ENCODE data around the gene DERL3.
A peak's percentile ranks its signal among the peaks of the same experiment; 100 is the strongest.

The DERL3 gene

GRCh38 chr22:23787910-23788309 is 50.9 kb downstream of the DERL3 start:
- POLR2A ChIA-PET: no interaction called here
- CTCF ChIA-PET: interaction anchor here (1.0 to 3.4 kb wide), 4 partner anchors 10 to 62 kb away, joined by 3 to 15 read pairs (median 7); partner anchors contain the start of gene MMP11

GRCh38 chr22:23787600-23787896 is 51.3 kb downstream of the DERL3 start:
- DNase-seq (ENCODE audit: low read depth, low spot score): no peak
- ChIA-PET CTCF (interaction anchor here (3.0 to 3.6 kb wide), 3 partner anchors 16 to 62 kb away, joined by 11 to 15 read pairs (median 14); partner anchors contain the start of gene MMP11), POLR2A (no interaction called here)
- peak overlapping the region; percentile 90 for H3K4me3 ChIP-seq (ENCODE audit: low read depth, low read length)
- no peak for TF ChIP-seq CTCF (IDR thresholded peaks at IDR 0.05; ENCODE audit: insufficient read depth, low read length, missing control alignments)

More at GRCh38 chr22:23787910-23788309, 50.9 kb downstream of the DERL3 start:
- H3K4me3 ChIP-seq (ENCODE audit: low read depth, low read length): peak overlapping the region; percentile 90
- DNase-seq (ENCODE audit: low read depth, low spot score): no peak
- no peak for TF ChIP-seq CTCF (IDR thresholded peaks at IDR 0.05; ENCODE audit: insufficient read depth, low read length, missing control alignments)

- POLR2A ChIA-PET: interaction anchor here (0.7 to 1.1 kb wide), 2 partner anchors 12 to 53 kb away, joined by 4 read pairs; no protein-coding TSS in a partner anchor
- no peak for TF ChIP-seq CTCF (IDR thresholded peaks at IDR 0.05; ENCODE audit: insufficient read depth, low read length, missing control alignments)
- DNase-seq (ENCODE audit: low read depth, low spot score): peak; percentile 69
- peak within 1 kb of the TSS; percentile 90 for H3K4me3 ChIP-seq (ENCODE audit: low read depth, low read length)
- CTCF ChIA-PET: interaction anchor here (1.1 to 3.6 kb wide), 3 partner anchors 12 to 63 kb away, joined by 3 to 15 read pairs (median 14); partner anchors contain the start of gene MMP11
Observed at GRCh38 chr22:23786752-23787599, 51.8 kb downstream of the DERL3 start, which contains the start of gene SMARCB1. TSS of gene SMARCB1 (plus strand) at chr22:23786966. CDS start at chr22:23787170, 204 bp downstream.

- POLR2A ChIA-PET: interaction anchor here (0.7 to 1.1 kb wide), 3 partner anchors 11 to 60 kb away, joined by 4 read pairs; no protein-coding TSS in a partner anchor
- TF ChIP-seq CTCF (IDR thresholded peaks at IDR 0.05; ENCODE audit: insufficient read depth, low read length, missing control alignments): no peak
- DNase-seq (ENCODE audit: low read depth, low spot score): no peak
- CTCF ChIA-PET: interaction anchor here (1.1 to 3.6 kb wide), 4 partner anchors 12 to 63 kb away, joined by 3 to 15 read pairs (median 12); partner anchors contain the start of genes CHCHD10 and MMP11
- H3K4me3 ChIP-seq (ENCODE audit: low read depth, low read length): peak overlapping the region; percentile 49
Observed at GRCh38 chr22:23786261-23786710, 52.5 kb downstream of the DERL3 start.

Measured in AG04449 (cell line).